ENCODE results near the gene STX12. TPM values are rescaled to one million over a fixed set of nuclear protein-coding genes. Genes with fewer than 3 reads are reported as not detected.
A peak's percentile ranks its signal among the peaks of the same experiment; 100 is the strongest.
"Not testable (repeated sequence)": the region's sequence is repeated elsewhere in the genome, so short reads cannot be mapped to it uniquely, and the experiment has no call there.

STX12 gene
- total and polyA plus RNA-seq, 4 experiments from 2014 or later: 13.7 to 27.5 (median 21.5) TPM

DNA sequence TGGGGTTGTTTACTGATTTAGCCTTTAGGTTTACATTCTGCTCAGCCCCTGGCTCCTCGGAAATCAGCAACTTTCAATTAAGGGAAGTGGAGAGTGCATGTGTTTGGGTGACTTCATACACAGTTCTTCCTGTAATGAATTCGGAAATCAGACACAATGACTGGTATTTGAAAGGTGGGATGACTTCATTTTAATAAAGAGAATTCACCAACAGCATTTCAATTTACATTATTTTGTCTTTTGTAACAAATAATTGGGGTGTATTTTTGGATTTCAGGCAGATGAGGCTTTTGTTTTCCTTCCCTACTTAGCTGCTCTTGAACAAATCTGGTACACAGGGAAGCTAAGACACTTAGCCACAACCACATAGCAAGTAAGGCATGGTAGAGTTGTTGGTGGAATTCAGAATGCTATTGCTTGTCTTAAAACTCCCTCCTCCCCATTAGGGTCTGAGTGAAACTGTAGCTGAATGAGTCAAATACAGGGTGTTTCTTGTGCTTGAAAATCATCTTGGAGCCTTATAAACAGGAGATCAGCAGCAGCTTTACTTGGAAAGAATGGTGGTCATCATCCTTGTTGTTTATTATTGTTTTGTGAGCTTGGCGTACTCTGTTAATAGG is 917 bp downstream of the STX12 start:
- POLR2A ChIA-PET (ENCODE audit: partially characterized antibody): interaction anchor here (0.6 to 3.7 kb wide), 9 partner anchors 48 to 875 kb away, joined by 3 to 50 read pairs (median 5); partner anchors contain the start of genes FAM76A, PPP1R8, WASF2 and XKR8
- H3K27me3 ChIP-seq (ENCODE audit: insufficient read depth, low read length): no peaks in the 10 kb centered on the region
- H3K9me3 ChIP-seq (ENCODE audit: control insufficient read depth in 1 of 2, low read length in 2 of 2): no peaks in the 10 kb centered on the region
- no peaks in the 10 kb centered on the region for H3K27me3 Mint-ChIP-seq
- peak overlapping the region; percentile 80 to 96 for H3K4me3 ChIP-seq (ENCODE audit: low read length in 2 of 2)
- CTCF ChIA-PET (ENCODE audit: partially characterized antibody): interaction anchor here (1.2 to 2.9 kb wide), 5 partner anchors 11 to 167 kb away, joined by 3 to 20 read pairs (median 8); partner anchors contain the start of gene FAM76A
- intact Hi-C loops (cut with micrococcal nuclease): loop anchor here (1.0 to 2.0 kb wide), 3 partner anchors 56 to 451 kb away; partner anchors contain the start of genes PPP1R8 and TMEM222
- H3K4me1 Mint-ChIP-seq: peaks cover 27 to 43% (median 31%) of the 10 kb centered on the region in 4 donors
- peaks cover 32% of the 10 kb centered on the region for H3K4me1 ChIP-seq (ENCODE audit: insufficient read depth, low read length)
- H3K27ac ChIP-seq (ENCODE audit: low read depth, low read length): peak overlapping the region; percentile 87
- peaks cover 0 to 17% of the 10 kb centered on the region in 2 donors for H3K36me3 Mint-ChIP-seq
- peak overlapping the region; percentile 91 to 98 (median 96) for H3K4me3 Mint-ChIP-seq
- H3K9me3 Mint-ChIP-seq: no peaks in the 10 kb centered on the region
- H3K36me3 ChIP-seq (ENCODE audit: insufficient read depth, low read length): no peaks in the 10 kb centered on the region
- peak overlapping the region; percentile 86 to 99 (median 97) for H3K27ac Mint-ChIP-seq
- DNase-seq: peak in 2 of 5 donors; percentile 6 to 41

DNA sequence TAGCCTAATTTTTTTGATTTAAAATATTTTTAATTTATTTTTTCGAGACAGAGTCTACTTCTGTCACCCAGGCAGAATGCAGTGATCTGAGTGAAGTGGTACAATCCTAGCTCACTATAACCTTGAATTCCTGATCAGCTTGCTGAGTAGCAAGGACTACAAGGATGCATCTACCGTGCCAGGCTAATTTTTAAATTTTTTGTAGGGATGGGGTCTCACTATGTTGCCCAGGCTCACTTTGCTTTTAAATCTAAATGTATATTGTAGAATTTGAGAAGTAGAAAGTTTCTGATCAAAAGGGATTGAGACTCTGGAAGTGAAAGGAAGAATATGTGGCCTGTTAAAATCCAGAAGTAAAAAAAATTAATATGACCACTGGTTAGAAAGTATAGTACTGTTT is 1.6 kb downstream of the STX12 start:
- H3K27ac ChIP-seq (ENCODE audit: low read depth, low read length): no peak overlapping the region
- ChIA-PET CTCF (ENCODE audit: partially characterized antibody) (interaction anchor here (1.0 to 2.9 kb wide), 3 partner anchors 105 to 777 kb away, joined by 3 to 19 read pairs (median 4); no protein-coding TSS in a partner anchor), POLR2A (ENCODE audit: partially characterized antibody) (interaction anchor here (1.6 to 3.7 kb wide), 2 partner anchors 49 to 284 kb away, joined by 4 to 50 read pairs; partner anchors contain the start of genes FAM76A and WASF2)
- Mint-ChIP-seq H3K9me3 (no peaks in the 10 kb centered on the region), H3K27ac (peak overlapping the region in 3 of 7 donors; percentile 24 to 43 (median 29)), H3K36me3 (peaks cover 0 to 18% of the 10 kb centered on the region in 2 donors), H3K27me3 (no peaks in the 10 kb centered on the region), H3K4me3 (peak overlapping the region in 1 of 8 donors; percentile 36), H3K4me1 (peaks cover 27 to 46% (median 32%) of the 10 kb centered on the region in 4 donors)
- no peaks in the 10 kb centered on the region for H3K27me3 ChIP-seq (ENCODE audit: insufficient read depth, low read length)
- peaks cover 32% of the 10 kb centered on the region for H3K4me1 ChIP-seq (ENCODE audit: insufficient read depth, low read length)
- no peak for DNase-seq
- no peaks in the 10 kb centered on the region for H3K36me3 ChIP-seq (ENCODE audit: insufficient read depth, low read length)
- no peaks in the 10 kb centered on the region for H3K9me3 ChIP-seq (ENCODE audit: control insufficient read depth in 1 of 2, low read length in 2 of 2)
- intact Hi-C loops (cut with micrococcal nuclease): no loop called here
- no peak overlapping the region for H3K4me3 ChIP-seq (ENCODE audit: low read length in 2 of 2)

GRCh38 chr1:27775336-27775735 is 2.3 kb downstream of the STX12 start:
- H3K27ac Mint-ChIP-seq: peak overlapping the region in 6 of 7 donors; percentile 30 to 83 (median 38)
- H3K9me3 ChIP-seq (ENCODE audit: control insufficient read depth in 1 of 2, low read length in 2 of 2); DNase-seq; H3K27me3 Mint-ChIP-seq; H3K4me3 Mint-ChIP-seq; H3K9me3 Mint-ChIP-seq; H3K4me3 ChIP-seq (ENCODE audit: low read length in 2 of 2); H3K36me3 ChIP-seq (ENCODE audit: insufficient read depth, low read length); H3K27me3 ChIP-seq (ENCODE audit: insufficient read depth, low read length); H3K27ac ChIP-seq (ENCODE audit: low read depth, low read length); intact Hi-C loops (cut with micrococcal nuclease): not testable (repeated sequence)
- CTCF ChIA-PET (ENCODE audit: partially characterized antibody): interaction anchor here (1.0 kb wide), 1 partner anchor 778 kb away, joined by 4 read pairs; no protein-coding TSS in a partner anchor
- H3K4me1 Mint-ChIP-seq: peaks cover 27 to 46% (median 32%) of the 10 kb centered on the region in 4 donors
- POLR2A ChIA-PET (ENCODE audit: partially characterized antibody): interaction anchor here (3.7 kb wide), 1 partner anchor 50 kb away, joined by 50 read pairs; the partner anchor contains the start of gene FAM76A
- H3K36me3 Mint-ChIP-seq: peaks cover 0 to 18% of the 10 kb centered on the region in 2 donors
- H3K4me1 ChIP-seq (ENCODE audit: insufficient read depth, low read length): peaks cover 32% of the 10 kb centered on the region

GRCh38 chr1:27776276-27776675 is 3.3 kb downstream of the STX12 start:
- ChIA-PET CTCF (ENCODE audit: partially characterized antibody) (interaction anchor here (2.0 kb wide), 1 partner anchor 8 kb away, joined by 6 read pairs; no protein-coding TSS in a partner anchor), POLR2A (ENCODE audit: partially characterized antibody) (interaction anchor here (0.7 kb wide), 1 partner anchor 936 kb away, joined by 3 read pairs; no protein-coding TSS in a partner anchor)
- Mint-ChIP-seq H3K27ac (peak overlapping the region in 3 of 7 donors; percentile 13 to 28 (median 26)), H3K4me1 (peaks cover 28 to 46% (median 32%) of the 10 kb centered on the region in 4 donors), H3K36me3 (peaks cover 0 to 19% of the 10 kb centered on the region in 2 donors)
- H3K4me3 ChIP-seq (ENCODE audit: low read length in 2 of 2); H3K27me3 ChIP-seq (ENCODE audit: insufficient read depth, low read length); H3K36me3 ChIP-seq (ENCODE audit: insufficient read depth, low read length); H3K9me3 ChIP-seq (ENCODE audit: control insufficient read depth in 1 of 2, low read length in 2 of 2); intact Hi-C loops (cut with micrococcal nuclease); H3K27ac ChIP-seq (ENCODE audit: low read depth, low read length); H3K27me3 Mint-ChIP-seq; H3K4me3 Mint-ChIP-seq; DNase-seq; H3K9me3 Mint-ChIP-seq: not testable (repeated sequence)
- peaks cover 32% of the 10 kb centered on the region for H3K4me1 ChIP-seq (ENCODE audit: insufficient read depth, low read length)

DNA sequence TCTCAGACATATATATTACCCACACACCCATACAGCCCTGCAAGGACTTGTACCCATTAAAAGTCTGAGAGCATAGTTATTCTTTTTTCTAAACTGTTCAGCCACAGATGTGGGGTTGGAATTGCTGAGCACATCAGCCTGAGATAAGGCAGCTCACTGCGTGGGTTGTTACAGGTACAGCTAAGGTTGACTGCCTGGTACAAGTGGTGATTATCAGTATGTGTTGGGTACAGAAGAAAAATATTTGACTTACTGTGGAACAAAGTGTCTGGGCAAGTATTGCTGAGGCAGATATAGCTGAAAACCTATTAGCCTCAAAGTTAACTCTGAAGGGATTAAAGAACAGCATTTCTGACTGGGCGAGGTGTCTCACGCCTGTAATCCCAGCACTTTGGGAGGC is 5.0 kb downstream of the STX12 start:
- Mint-ChIP-seq H3K9me3 (no peaks in the 10 kb centered on the region), H3K27me3 (no peaks in the 10 kb centered on the region), H3K27ac (peak overlapping the region in 3 of 7 donors; percentile 10 to 47 (median 12)), H3K4me3 (no peak overlapping the region), H3K4me1 (peaks cover 27 to 41% (median 28%) of the 10 kb centered on the region in 4 donors), H3K36me3 (peaks cover 0 to 25% of the 10 kb centered on the region in 2 donors)
- intact Hi-C loops (cut with micrococcal nuclease): no loop called here
- H3K27me3 ChIP-seq (ENCODE audit: insufficient read depth, low read length): no peaks in the 10 kb centered on the region
- POLR2A ChIA-PET (ENCODE audit: partially characterized antibody): interaction anchor here (1.2 kb wide), 1 partner anchor 13 kb away, joined by 3 read pairs; no protein-coding TSS in a partner anchor
- no peak overlapping the region for H3K4me3 ChIP-seq (ENCODE audit: low read length in 2 of 2)
- DNase-seq: no peak
- H3K36me3 ChIP-seq (ENCODE audit: insufficient read depth, low read length): no peaks in the 10 kb centered on the region
- no peaks in the 10 kb centered on the region for H3K9me3 ChIP-seq (ENCODE audit: control insufficient read depth in 1 of 2, low read length in 2 of 2)
- CTCF ChIA-PET (ENCODE audit: partially characterized antibody): no interaction called here
- H3K4me1 ChIP-seq (ENCODE audit: insufficient read depth, low read length): peaks cover 21% of the 10 kb centered on the region
- H3K27ac ChIP-seq (ENCODE audit: low read depth, low read length): no peak overlapping the region

GRCh38 chr1:27779122-27779521 is 6.1 kb downstream of the STX12 start:
- Histone ChIP-seq H3K4me1 (ENCODE audit: insufficient read depth, low read length) (peaks cover 16% of the 10 kb centered on the region), H3K36me3 (ENCODE audit: insufficient read depth, low read length) (no peaks in the 10 kb centered on the region), H3K4me3 (ENCODE audit: low read length in 2 of 2) (no peak overlapping the region), H3K9me3 (ENCODE audit: control insufficient read depth in 1 of 2, low read length in 2 of 2) (no peaks in the 10 kb centered on the region), H3K27me3 (ENCODE audit: insufficient read depth, low read length) (no peaks in the 10 kb centered on the region), H3K27ac (ENCODE audit: low read depth, low read length) (no peak overlapping the region)
- ChIA-PET CTCF (ENCODE audit: partially characterized antibody) (no interaction called here), POLR2A (ENCODE audit: partially characterized antibody) (no interaction called here)
- Mint-ChIP-seq H3K9me3 (no peaks in the 10 kb centered on the region), H3K27me3 (no peaks in the 10 kb centered on the region), H3K27ac (no peak overlapping the region), H3K4me1 (peaks cover 21 to 36% (median 23%) of the 10 kb centered on the region in 4 donors), H3K4me3 (no peak overlapping the region), H3K36me3 (peaks cover 0 to 21% of the 10 kb centered on the region in 2 donors)
- intact Hi-C loops (cut with micrococcal nuclease): no loop called here
- no peak for DNase-seq

DNA sequence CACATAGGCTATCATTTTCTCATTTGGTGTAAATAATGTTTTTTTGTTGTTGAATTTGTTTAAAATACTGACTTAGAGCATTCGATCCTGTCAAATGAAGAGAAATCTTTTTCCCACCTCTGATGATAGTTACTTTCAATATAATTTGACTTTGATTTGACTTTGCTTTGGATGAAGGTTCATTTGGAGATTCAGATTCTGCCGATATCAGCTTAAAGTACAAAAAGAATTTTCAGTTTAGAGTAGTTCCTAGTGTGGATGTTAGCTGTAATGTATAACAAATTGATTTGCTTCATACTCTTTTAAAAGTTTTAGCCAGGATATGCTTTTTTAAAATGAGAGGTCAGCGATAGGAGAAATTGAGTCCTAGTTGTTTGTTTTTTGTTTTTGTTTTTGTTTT is 9.9 kb downstream of the STX12 start:
- Mint-ChIP-seq H3K27ac (peak overlapping the region in 1 of 7 donors; percentile 65), H3K4me1 (peaks cover 16 to 35% (median 23%) of the 10 kb centered on the region in 4 donors), H3K27me3 (no peaks in the 10 kb centered on the region), H3K36me3 (peaks cover 0 to 10% of the 10 kb centered on the region in 2 donors), H3K4me3 (no peak overlapping the region), H3K9me3 (no peaks in the 10 kb centered on the region)
- intact Hi-C loops (cut with micrococcal nuclease): no loop called here
- CTCF ChIA-PET (ENCODE audit: partially characterized antibody): no interaction called here
- Histone ChIP-seq H3K4me3 (ENCODE audit: low read length in 2 of 2) (no peak overlapping the region), H3K9me3 (ENCODE audit: control insufficient read depth in 1 of 2, low read length in 2 of 2) (no peaks in the 10 kb centered on the region), H3K4me1 (ENCODE audit: insufficient read depth, low read length) (peaks cover 12% of the 10 kb centered on the region), H3K27me3 (ENCODE audit: insufficient read depth, low read length) (no peaks in the 10 kb centered on the region), H3K36me3 (ENCODE audit: insufficient read depth, low read length) (no peaks in the 10 kb centered on the region), H3K27ac (ENCODE audit: low read depth, low read length) (no peak overlapping the region)
- DNase-seq: no peak
- POLR2A ChIA-PET (ENCODE audit: partially characterized antibody): no interaction called here

All from CD4-positive, alpha-beta memory T cell (primary cell).